ENCODE results near the gene CDRT15. TPM values are rescaled to one million over a fixed set of nuclear protein-coding genes. Genes with fewer than 3 reads are reported as not detected.
A peak's percentile ranks its signal among the peaks of the same experiment; 100 is the strongest.

The CDRT15 gene
- total and polyA plus RNA-seq, 2 donors from 2014 or later: not detected

DNA sequence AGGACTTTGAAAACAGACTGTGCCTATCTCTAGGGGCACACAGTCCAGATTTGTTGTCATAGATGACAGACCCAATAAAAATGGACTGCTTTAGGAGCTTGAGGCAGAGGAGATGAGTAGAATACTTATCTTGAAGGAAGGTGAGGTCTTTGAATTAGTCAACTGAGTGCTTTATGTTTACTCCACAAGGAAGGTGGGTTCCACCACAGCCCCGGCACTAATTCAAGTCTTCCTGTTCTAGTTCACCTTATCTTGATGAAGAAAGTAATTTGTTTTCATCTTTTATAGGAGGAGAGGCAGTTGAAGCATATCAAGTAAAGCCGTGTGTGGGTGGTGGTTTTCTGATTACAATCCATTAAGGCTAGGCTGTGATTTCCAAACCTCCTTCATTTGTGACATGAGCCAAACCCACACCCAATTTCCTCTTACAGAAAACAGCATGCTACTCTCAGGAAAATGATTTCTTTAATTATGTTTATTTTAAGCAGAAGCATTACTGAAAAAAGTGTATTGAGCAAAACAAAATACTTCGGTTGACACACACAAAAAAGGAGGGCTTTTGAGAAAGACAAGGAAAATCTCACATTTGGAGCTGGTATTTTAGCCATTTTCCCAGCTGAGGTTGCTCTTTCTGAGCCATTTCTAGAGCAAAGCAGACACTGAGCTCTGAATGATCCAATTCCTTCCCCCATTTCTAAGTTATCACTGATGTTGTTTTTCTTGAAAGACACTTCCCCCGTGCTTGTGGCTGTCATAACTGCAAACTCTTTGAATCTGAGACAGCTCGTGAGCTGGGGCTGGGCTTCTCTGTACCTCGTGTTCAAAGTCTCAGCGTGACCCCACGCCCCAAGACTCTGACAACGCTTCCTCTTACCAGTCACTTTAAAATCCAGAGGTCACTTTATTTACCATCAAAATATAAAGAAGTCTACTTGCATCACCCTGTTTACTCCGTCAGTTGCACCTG lies 35.4 kb downstream of the CDRT15 start:
- Histone ChIP-seq H3K36me3 (ENCODE audit: control insufficient read depth in 2 of 3, insufficient read depth in 3 of 3, low read length in 3 of 3) (no peaks in the 10 kb centered on the region), H3K4me1 (ENCODE audit: control insufficient read depth in 2 of 3, insufficient read depth in 2 of 3, low read depth in 1 of 3, low read length in 3 of 3) (no peaks in the 10 kb centered on the region), H3K27ac (ENCODE audit: low read depth in 2 of 2, low read length in 2 of 2) (no peak overlapping the region), H3K27me3 (ENCODE audit: control insufficient read depth, insufficient read depth, low read length) (no peaks in the 10 kb centered on the region), H3K9ac (ENCODE audit: low read length in 3 of 3) (no peak overlapping the region), H3K4me3 (ENCODE audit: low read length in 3 of 3) (no peak overlapping the region), H3K9me3 (ENCODE audit: control insufficient read depth in 2 of 3, insufficient read depth in 1 of 3, low read length in 3 of 3) (no peaks in the 10 kb centered on the region)
- intact Hi-C loops (cut with DNase I): no loop called here
- TF ChIP-seq, protein P1, sequence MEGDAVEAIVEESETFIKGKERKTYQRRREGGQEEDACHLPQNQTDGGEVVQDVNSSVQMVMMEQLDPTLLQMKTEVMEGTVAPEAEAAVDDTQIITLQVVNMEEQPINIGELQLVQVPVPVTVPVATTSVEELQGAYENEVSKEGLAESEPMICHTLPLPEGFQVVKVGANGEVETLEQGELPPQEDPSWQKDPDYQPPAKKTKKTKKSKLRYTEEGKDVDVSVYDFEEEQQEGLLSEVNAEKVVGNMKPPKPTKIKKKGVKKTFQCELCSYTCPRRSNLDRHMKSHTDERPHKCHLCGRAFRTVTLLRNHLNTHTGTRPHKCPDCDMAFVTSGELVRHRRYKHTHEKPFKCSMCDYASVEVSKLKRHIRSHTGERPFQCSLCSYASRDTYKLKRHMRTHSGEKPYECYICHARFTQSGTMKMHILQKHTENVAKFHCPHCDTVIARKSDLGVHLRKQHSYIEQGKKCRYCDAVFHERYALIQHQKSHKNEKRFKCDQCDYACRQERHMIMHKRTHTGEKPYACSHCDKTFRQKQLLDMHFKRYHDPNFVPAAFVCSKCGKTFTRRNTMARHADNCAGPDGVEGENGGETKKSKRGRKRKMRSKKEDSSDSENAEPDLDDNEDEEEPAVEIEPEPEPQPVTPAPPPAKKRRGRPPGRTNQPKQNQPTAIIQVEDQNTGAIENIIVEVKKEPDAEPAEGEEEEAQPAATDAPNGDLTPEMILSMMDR (IDR thresholded peaks at IDR 0.05; ENCODE audit: borderline replicate concordance, extremely low read depth, insufficient read depth): no peak
- FAIRE-seq (no peak), DNase-seq (peak in 3 of 5 donors; percentile 26 to 73 (median 50))

DNA sequence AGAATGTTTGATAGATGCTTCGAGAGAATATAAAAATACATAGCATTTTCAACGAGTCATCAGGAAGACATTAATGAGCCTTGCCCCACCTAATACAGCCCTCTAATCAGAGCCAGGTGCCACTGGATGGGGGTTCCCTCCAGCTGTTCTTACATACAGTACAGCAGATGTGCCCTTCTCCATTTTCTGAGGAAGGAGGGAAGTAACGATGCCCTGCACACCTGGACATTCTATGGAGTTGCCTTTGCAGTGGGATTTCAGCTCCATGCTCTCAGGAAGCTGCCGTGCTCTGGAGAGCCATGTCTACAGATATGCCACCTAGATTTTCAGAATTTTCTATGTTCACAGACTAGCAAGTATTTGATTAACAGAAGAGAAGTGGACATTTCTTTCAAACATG lies 36.3 kb downstream of the CDRT15 start:
- no peak for DNase-seq
- TF ChIP-seq, protein P1 (IDR thresholded peaks at IDR 0.05; ENCODE audit: borderline replicate concordance, extremely low read depth, insufficient read depth): no peak
- intact Hi-C loops (cut with DNase I): no loop called here
- no peak overlapping the region for H3K4me3 ChIP-seq (ENCODE audit: low read length in 3 of 3)
- no peaks in the 10 kb centered on the region for H3K4me1 ChIP-seq (ENCODE audit: control insufficient read depth in 2 of 3, insufficient read depth in 2 of 3, low read depth in 1 of 3, low read length in 3 of 3)
- H3K36me3 ChIP-seq (ENCODE audit: control insufficient read depth in 2 of 3, insufficient read depth in 3 of 3, low read length in 3 of 3): no peaks in the 10 kb centered on the region
- no peak for FAIRE-seq
- H3K9ac ChIP-seq (ENCODE audit: low read length in 3 of 3): no peak overlapping the region
- no peaks in the 10 kb centered on the region for H3K27me3 ChIP-seq (ENCODE audit: control insufficient read depth, insufficient read depth, low read length)
- no peak overlapping the region for H3K27ac ChIP-seq (ENCODE audit: low read depth in 2 of 2, low read length in 2 of 2)
- no peaks in the 10 kb centered on the region for H3K9me3 ChIP-seq (ENCODE audit: control insufficient read depth in 2 of 3, insufficient read depth in 1 of 3, low read length in 3 of 3)

DNA sequence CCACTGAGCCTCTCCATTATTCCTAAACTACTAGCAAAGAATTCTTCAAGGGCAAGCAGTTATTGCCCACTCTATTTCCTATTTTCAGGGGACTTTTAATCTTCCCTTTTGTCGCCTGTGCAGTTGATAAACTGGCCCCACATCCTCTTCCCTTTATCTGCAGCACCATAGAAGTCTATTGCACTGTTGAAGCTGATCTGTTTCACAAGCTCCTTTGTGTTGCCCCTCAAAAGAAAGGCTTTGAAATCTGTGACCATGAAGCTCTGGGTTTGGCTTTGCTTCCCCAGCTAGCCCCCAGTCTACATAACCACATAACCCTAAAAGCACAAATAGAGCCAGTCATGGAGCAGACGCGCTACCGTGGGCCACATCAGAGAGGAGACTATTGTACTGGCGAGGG lies 37.1 kb downstream of the CDRT15 start:
- Histone ChIP-seq H3K27ac (ENCODE audit: low read depth in 2 of 2, low read length in 2 of 2) (no peak overlapping the region), H3K9ac (ENCODE audit: low read length in 3 of 3) (no peak overlapping the region), H3K36me3 (ENCODE audit: control insufficient read depth in 2 of 3, insufficient read depth in 3 of 3, low read length in 3 of 3) (no peaks in the 10 kb centered on the region), H3K4me3 (ENCODE audit: low read length in 3 of 3) (no peak overlapping the region), H3K27me3 (ENCODE audit: control insufficient read depth, insufficient read depth, low read length) (no peaks in the 10 kb centered on the region), H3K4me1 (ENCODE audit: control insufficient read depth in 2 of 3, insufficient read depth in 2 of 3, low read depth in 1 of 3, low read length in 3 of 3) (no peaks in the 10 kb centered on the region), H3K9me3 (ENCODE audit: control insufficient read depth in 2 of 3, insufficient read depth in 1 of 3, low read length in 3 of 3) (no peaks in the 10 kb centered on the region)
- TF ChIP-seq, protein P1 (IDR thresholded peaks at IDR 0.05; ENCODE audit: borderline replicate concordance, extremely low read depth, insufficient read depth): no peak
- intact Hi-C loops (cut with DNase I): no loop called here
- DNase-seq (no peak), FAIRE-seq (no peak)
